RWPE1 (cell line): ENCODE measurements around the gene ABCG2.

Experiments used
- CTCF ChIA-PET: fragments of 350-600 bp; sonication (Branson Sonifier 250); formaldehyde crosslinking; extraction: SDS; loops from one replicate; lab custom pipeline; 2021; lab: Yijun Ruan, JAX
- POLR2A ChIA-PET: fragments of 400-600 bp; formaldehyde crosslinking; extraction: SDS; loops from one replicate; lab custom pipeline; 2020; ENCODE audit warnings: antibody characterized with exemption; ENCODE audit not compliant: low non-redundant PET; lab: Yijun Ruan, JAX
- DNase-seq: peaks from one replicate; pipeline ENCODE4 v3.0.0; 2012; ENCODE audit warnings: low spot score
- H3K27ac ChIP-seq: fragments of 450-650 bp; 2 replicates; pipeline ENCODE4 v1.5.1; 2017
- CTCF ChIP-seq: fragments of 450-650 bp; conservative IDR thresholded peaks from 2 replicates; pipeline ENCODE4 v1.5.1; 2017; ENCODE audit warnings: low read depth, mild to moderate bottlenecking

The ABCG2 gene

GRCh38 chr4:88075336-88075735, 83.1 kb downstream of the ABCG2 start:
- H3K27ac ChIP-seq: no peak overlapping the region
- DNase-seq: no peak
- TF ChIP-seq CTCF: no peak
- CTCF ChIA-PET: interaction anchor here (0.6 kb wide), 1 partner anchor 82 kb away, joined by 3 read pairs; no protein-coding TSS in a partner anchor
- POLR2A ChIA-PET: no interaction called here

- H3K27ac ChIP-seq: no peak overlapping the region
- TF ChIP-seq CTCF: no peak
These were observed 88.4 kb downstream of the ABCG2 start for GRCh38 chr4:88070031-88070430.

DNA sequence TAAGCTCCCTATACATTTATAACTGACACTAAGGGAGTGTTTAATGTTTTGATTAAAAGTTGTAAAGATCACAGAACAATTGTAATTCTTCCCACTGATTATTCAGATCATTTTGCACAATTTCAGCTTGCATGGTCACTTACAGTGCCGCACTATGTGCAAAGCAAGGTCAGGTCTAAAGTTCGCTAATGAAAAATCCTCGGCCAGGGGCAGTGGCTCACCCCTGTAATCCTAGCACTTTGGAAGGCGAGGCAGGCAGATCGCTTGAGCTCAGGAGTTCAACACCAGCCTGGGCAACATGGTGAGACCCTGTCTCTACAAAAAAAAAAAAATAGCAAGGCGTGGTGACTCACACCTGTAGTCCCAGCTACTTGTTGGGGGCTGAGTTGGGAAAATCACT, 94.0 kb downstream of the ABCG2 start:
- no peak overlapping the region for H3K27ac ChIP-seq
- POLR2A ChIA-PET: no interaction called here
- no peak for DNase-seq
- CTCF ChIA-PET: no interaction called here
- no peak for TF ChIP-seq CTCF

More at GRCh38 chr4:88070031-88070430, 88.4 kb downstream of the ABCG2 start:
- DNase-seq: no peak
- POLR2A ChIA-PET: no interaction called here
- CTCF ChIA-PET: no interaction called here

DNA sequence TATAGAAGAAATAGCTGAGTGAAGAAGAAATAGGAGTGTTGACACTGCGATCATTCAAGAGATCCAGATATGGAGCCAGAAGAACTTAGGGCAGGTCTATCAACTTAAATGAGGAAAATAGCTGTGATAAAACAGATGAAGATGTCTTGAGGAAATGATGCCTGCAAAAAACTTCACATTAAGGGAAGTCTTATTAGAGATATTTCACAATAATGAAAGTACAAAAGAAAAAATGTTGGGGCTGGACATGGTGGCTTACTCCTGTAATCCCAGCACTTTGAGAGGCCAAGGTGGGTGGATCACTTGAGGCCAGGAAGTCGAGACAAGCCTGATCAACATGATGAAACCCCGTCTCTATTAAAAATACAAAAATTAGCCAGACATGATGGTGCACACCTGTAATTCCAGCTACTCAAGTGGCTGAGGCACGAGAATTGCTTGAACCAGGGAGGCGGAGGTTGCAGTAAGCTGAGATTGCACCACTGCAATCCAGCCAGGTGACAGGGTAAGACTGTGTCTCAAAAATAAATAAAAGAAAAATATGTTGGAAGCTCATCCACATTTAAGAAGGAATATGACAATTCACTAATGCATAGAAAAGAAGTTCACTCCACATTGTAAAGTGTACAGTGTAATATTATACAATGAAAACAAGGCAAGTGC, 94.7 kb downstream of the ABCG2 start:
- TF ChIP-seq CTCF: no peak
- POLR2A ChIA-PET: no interaction called here
- H3K27ac ChIP-seq: no peak overlapping the region
- no peak for DNase-seq
- CTCF ChIA-PET: interaction anchor here (0.7 kb wide), 1 partner anchor 215 kb away, joined by 3 read pairs; no protein-coding TSS in a partner anchor

DNA sequence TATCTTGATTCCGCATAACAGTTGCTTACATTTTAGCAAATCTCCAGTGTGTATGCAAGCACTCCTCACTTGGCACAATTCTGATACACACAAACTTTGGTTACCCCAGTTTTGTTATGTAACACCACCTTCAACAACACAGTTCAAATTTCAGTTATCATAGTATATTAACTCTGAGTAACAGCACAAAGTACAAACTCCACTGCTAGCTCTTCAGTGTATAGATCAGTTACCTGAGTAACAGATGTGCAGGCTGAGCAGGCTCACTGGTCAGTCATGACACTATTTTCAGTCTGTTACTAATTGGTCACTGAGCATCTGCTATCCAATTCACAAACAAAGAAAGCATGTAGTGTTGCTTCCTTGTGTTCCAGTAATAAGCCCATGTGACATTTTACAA, 95.6 kb downstream of the ABCG2 start:
- no peak overlapping the region for H3K27ac ChIP-seq
- ChIA-PET POLR2A (no interaction called here), CTCF (interaction anchor here (0.6 kb wide), 1 partner anchor 16 kb away, joined by 3 read pairs; no protein-coding TSS in a partner anchor)
- TF ChIP-seq CTCF: no peak
- DNase-seq: no peak

GRCh38 chr4:88062311-88062710, 96.1 kb downstream of the ABCG2 start:
- no peak for TF ChIP-seq CTCF
- no peak overlapping the region for H3K27ac ChIP-seq
- POLR2A ChIA-PET: no interaction called here
- CTCF ChIA-PET: interaction anchor here (0.6 kb wide), 1 partner anchor 15 kb away, joined by 3 read pairs; no protein-coding TSS in a partner anchor
- DNase-seq: no peak
